HG03064 (cell line): Measurements from ENCODE around the gene SLC9C2.
A peak's percentile ranks its signal among the peaks of the same experiment; 100 is the strongest.
"Not testable (repeated sequence)": the region's sequence is repeated elsewhere in the genome, so short reads cannot be mapped to it uniquely, and the experiment has no call there.

Experiments used
- ATAC-seq: cut with Tn5 transposase; IDR thresholded peaks from one replicate; pipeline ENCODE4 v1.9.1; 2021; ENCODE audit warnings: low read depth; ENCODE audit not compliant: unreplicated experiment

The SLC9C2 gene

DNA sequence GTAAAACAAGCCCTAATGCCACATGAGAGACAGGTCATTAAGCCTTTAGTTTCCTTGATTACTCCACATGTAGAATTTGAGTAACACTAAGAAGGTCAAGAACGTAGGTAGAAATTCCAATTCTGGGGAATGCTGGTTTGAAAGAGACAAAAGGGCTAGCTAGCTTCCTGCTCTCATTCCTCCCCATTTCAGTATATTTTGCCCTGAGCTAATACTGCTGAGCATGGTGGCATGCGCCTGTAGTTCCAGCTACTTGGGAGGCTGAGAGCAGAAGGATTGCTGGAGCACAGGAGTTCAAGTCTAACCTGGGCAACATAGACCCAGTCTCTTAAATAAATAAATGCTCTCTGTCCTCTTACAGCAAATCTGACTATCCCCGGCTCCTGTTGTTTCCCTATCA lies 112.9 kb downstream of the SLC9C2 start:
- ATAC-seq, result no peak

DNA sequence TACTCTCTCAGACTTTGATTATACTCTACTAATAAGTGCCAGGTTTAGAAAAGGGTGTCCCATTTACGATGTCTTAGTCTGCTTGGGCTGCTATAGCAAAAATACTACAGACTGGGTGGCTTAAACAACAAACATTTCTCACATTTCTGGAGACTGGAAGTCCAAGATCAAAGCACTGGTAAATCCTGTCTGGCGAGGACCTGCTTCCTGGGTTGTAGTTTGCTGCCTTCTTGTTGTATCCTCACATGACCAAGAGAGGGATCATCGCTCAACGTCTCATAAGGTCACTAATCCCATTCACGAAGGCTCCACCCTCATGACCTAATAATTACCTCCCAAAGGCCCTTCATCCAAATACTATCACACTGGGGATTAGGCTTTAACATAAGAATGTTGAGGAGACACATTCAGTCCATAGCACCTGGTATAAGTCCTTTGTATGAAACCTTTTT lies 113.7 kb downstream of the SLC9C2 start:
- ATAC-seq, result no peak

DNA sequence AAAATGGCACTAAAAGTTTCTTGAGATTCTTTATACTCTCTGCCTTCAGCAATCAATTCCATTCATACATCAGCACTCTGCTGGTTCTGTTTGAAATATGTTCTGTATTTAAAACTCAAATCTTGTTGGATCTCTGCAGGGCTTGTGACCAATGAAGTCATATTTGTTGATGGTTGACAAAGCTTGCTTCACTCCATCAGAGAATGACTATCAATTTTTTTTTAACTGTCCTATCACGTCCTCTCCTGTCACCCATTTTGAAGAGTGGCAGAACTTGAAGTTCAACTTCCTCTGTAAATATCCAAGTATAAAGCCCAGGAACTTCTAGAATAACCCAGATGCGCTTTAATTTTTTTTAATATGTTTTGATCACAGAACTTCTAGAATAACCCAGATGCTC lies 114.9 kb downstream of the SLC9C2 start:
- ATAC-seq, result no peak

DNA sequence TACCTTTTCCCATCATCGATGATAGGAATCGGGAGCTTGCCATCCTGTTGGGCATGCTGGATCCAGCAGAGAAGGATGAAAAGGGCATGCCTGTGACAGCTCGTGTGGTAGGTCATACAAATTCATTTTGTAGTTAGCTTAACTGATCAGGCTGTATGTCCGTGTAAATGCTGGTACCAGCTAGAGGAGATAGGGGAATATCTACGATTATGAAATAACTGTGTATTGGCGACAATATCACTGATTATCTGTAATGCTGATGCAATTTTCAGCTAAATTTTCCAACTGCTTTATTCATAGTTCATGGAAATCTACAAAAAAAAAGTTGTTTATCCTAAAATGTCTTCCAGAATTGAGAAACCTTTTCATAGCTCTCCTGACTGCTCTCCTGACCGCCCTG lies 117.5 kb downstream of the SLC9C2 start:
- ATAC-seq, result no peak

DNA sequence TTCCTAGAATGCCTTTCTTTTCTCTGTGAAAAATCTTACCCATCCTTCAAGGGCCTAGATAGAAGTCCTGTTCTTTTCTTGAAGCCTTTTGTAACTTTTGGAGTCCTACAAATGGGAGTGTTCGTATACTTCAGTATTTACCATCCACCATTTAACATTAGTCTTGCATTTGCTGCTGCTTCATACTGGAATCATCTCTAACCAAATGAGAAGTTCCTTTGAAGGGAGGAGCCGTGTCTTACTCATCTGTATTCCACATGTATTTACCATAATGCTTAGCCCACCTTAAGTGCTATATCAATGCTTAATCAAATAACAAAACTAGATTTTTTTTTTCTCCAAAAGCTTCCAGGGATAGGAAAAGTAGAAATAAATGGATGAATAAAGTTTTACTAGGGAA lies 118.6 kb downstream of the SLC9C2 start:
- no peak for ATAC-seq

DNA sequence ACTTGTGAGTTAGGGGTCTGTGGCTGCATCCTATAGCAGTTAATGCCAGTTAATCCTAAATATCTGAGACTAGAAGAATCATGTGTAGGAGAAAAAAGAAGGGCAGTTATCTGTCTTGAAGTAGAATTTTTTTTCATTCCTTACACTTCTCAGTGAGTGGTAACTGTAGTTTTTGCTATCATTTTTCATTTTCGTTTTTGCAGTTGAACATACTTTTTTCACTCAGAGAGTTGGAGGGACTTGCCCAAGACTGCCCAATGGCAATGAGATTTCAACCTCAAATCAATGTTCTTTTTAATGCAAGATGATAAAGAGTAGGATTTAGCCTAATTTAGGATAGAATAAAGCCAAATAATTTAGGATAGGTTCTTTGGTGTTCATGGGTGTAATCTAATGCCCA lies 120.2 kb downstream of the SLC9C2 start:
- no peak for ATAC-seq

DNA sequence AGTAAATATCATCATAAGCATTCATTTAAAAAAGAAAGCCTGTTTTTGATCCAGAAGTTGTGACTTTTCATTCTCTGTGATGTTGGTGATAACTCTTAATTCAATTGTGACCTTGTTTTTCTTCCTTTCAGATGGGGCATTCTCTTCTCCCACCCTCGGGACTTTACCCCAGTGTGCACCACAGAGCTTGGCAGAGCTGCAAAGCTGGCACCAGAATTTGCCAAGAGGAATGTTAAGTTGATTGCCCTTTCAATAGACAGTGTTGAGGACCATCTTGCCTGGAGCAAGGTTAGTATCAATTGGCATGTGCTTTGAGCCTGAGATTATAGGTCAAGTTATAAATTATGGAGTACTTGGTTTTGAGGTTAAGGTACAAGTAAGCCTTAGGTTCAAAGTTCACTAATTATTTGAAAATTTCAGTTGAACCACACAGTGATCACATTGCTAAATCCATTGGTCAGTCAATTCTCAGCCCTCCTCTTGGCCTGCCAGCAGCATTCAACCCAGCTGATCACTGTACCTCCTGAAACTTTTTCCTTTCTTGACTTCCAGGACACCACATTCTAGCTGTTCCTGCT lies 121.6 kb downstream of the SLC9C2 start:
- ATAC-seq, result no peak

DNA sequence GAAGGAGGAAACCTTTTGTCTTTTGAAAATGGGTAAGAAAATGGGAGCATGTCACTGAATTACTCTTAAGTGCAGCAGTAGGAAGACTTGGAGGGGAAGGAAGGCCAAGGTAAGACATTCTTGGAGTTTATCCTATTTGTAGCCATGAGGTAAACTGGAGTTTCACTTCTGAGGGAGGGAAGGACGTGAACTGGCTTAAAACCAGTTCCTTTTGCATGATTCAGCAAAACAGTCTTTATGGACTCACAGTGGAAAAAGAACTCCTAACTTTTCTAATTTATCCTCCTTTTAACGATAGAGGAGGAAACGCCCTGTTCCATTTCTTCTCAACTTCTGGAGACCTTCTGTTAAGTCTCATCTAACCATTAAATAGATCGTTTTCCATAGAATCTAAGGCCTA lies 123.2 kb downstream of the SLC9C2 start:
- no peak for ATAC-seq

DNA sequence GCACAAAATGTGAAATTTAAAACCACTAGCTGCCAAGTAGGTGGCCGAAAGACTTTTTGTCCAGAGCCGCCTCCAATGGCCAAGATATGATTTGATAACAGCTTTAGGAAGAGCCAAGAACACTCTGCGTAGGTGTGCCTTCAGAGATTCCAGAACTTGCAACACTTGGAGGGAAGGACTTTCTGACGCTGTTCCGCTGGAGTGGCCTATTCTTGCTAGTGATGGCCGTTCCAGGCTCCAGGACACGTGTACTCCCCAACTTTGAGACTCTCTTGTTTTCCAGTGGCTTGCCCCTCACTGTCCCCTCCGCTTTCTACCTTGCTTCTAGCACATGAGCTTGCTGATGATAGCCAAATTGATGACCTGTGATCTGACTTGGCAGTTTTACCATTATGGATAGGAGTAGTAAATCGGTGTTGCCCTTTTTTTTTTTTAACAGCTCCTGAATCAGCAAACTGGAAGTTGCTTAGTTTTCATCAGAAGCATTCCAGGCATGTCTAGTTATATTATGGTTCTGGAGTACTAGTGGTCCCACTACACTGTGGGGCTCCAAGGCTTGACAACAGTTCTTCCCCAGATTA lies 124.7 kb downstream of the SLC9C2 start:
- no peak for ATAC-seq

DNA sequence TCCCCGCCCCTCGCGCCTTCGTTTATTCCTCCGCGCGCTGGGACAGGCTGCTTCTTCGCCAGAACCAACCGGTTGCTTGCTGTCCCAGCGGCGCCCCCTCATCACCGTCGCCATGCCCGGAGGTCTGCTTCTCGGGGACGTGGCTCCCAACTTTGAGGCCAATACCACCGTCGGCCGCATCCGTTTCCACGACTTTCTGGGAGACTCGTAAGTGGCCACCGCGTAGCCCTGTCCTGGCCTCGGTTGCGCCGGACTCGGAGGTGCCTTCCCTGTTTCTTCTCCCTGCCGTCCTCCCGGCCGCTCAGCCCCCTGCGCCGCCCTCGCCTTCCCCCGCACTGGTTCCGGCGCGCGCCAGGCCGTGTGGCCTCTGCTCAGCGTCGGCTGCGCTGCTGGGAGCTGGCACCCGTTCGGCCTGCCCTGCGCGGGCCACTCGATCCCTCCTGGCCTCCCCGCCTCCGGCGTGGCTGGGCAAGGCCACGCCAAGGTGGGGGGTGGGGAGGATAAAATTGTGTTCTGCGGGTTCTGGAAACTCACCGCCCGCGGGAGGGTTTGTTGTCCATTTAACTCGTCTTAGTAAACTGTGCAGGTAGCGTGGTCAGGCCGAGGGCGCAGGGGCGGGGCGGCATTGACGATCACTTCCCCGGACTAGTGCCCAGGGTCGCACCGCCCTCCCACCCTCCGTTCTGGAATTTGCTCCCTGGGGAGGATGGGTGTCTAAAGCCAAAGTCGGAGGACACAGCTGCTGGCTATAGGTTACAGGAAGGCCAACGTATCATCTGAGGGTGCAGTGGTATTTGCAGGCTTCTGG lies 125.4 kb downstream of the SLC9C2 start, which contains the start of gene PRDX6:
TSS of gene PRDX6 (plus strand) at position 50 of the 808 bp plus-strand sequence. CDS start at position 113, 63 bp downstream.
- peak; percentile 56 for ATAC-seq

DNA sequence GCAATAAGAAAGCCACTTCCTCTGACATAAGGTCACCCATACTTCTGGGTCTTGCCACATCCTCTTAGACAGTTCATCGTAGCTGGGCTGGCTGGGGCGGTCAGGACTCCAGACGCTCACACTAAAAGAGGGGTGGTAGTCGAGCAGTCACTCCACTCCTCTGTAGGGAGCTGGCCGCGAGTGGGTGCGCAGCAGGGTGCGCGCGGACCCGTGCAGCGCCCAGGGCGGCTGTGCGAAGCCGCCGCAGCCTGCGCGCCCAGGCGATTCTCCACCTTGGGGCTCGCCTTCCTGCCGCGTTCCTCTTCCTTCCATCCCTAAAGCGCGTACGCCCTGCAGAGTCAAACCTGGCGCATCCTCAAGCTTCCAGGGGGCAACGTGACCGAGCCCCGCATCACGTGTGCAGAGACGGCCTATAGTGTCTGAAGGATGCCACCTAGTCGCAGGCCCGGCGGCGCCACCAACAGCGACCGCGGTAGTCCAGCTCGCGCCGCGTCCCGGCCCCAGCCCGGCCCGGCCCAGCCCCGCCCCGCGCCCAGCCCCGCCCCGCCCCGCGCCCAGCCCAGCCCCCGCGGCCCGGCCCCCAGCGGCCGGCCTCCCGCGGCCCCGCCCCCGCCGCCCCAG lies 126.1 kb downstream of the SLC9C2 start:
- ATAC-seq, result peak; percentile 96

DNA sequence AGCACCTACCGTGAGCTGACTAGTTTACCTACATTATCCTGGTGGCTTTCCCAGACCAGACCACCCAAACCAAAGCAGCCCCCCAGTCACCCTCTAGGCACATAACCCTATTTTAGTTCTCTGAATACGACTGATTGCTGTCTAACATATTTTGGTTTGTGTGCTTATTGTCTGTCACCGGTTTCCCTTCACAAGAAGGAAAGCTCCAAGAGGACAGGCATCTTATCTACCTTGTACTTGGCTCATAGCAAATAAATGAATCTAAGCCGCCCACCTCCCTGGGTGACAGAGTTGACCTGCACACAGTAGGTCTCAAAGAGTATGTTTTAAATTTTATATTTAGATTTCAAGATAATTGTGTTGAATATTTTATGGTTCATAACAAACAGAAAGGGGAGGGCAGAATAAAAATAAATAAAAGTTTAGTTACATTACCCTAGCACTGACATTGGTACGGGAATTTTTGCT lies 126.6 kb downstream of the SLC9C2 start:
- ATAC-seq, result no peak

DNA sequence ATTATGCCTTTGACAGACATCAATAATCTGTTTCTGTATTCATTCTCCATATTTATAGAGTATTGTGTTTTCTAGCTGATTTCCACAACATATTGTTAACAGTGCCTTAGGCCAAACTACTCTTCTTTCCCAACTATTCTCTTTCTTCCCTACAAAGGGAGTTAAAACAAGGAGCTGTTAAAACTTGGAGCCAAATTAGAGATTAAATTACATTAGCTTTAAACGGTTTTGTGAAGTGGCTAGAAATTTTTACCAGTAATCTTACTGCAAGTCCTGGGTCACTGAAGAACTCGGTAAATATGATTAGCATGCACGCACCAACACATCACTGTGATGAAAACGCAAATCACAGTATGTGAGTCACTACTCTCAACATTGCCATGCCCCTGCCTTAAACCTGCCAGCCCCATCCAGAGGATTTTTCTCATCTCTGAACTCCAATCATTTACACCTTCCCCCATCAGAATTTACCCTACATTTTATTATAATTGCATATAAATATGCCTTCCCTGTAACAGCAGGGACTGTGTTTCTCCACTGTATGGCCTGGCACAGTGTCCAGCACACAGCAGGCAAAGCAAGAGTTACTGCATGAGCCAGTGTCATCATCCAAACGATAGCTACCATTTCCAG lies 127.2 kb downstream of the SLC9C2 start:
- no peak for ATAC-seq

DNA sequence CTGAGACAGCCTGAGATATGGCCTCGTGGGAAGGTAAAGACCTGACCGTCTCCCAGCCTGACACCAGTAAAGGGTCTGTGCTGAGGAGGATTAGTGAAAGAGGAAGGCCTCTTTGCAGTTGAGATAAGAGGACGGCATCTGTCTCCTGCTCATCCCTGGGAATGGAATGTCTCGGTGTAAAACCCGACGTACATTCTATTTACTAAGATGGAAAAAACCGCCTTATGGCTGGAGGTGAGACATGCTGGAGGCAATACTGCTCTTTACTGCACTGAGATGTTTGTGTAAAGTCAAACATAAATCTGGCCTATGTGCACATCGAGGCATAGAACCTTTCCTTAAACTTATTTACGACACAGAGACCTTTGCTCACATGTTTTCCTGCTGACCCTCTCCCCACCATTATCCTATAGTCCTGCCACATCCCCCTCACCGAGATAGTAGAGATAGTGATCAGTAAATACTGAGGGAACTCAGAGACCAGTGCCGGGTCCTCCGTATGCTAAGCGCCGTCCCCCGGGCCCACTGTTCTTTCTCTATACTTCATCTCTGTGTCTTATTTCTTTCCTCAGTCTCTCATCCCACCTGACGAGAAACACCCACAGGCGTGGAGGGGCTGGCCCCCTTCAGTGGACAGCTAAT lies 128.0 kb downstream of the SLC9C2 start:
- not testable (repeated sequence) for ATAC-seq

DNA sequence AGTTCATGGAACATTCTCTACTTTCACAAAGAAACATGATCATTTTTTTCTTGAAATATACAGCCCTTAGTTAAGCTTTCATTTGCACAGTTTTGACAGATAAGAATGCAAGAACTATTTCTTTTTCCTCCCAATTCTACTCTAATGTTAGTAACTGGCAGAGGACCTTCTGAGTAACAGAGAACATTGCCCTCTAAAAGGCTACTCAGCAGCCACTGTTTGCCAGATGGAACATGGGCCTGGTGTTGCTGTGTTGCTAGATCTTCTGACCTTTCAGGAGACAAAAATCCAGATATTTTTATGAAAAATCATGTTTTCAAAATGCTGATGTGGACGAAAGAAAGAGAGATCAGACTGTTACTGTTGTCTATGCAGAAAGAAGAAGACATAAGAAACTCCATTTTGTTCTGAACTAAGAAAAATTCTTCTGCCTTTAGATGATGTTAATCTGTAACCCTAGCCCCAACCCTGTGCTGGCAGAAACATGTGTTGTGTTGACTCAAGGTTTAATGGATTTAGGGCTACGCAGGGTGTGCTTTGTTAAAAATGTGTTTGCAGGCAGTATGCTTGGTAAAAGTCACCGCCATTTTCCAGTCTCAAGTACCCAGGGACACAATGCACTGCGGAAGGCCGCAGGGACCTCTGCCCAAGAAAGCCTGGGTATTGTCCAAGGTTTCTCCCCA lies 128.6 kb downstream of the SLC9C2 start:
- ATAC-seq, result no peak

DNA sequence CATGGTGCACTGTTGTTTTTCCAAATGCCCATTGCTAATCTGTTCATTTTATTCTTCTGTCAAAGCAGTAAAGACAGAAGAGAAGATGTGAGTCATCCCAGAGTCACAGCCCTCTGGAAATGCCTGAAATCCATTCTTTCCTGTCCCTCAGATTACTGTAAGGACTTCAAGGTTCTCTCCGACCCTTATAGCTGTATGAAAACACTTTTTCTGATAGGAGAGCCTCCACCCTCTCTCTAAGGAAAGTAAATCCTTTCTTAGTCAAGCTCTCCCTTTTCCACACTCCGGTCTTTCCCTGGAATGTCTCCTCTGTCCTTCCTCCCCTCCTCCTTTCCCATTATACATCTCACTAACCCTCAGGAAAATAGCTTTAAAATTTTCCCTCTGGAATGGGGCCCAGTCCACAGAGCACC lies 129.3 kb downstream of the SLC9C2 start:
- ATAC-seq, result no peak

DNA sequence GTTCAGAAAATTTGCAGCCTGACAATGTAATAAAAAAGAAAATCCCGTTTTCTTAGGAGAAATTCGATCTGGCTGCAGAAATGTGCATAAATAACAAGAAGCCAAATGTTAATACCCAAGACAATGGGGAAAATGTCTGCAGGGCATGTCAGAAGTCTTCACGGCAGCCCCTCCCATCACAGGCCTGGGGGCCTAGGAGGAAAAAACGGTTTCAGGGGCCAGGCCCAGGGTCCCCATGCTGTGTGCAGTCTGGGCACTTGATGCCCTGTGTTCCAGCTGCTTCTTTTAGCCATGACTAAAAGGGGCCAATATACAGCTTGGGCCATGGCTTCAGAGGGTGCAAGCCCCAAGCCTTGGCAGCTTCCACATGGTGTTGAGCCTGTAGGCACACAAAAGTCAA lies 132.3 kb downstream of the SLC9C2 start:
- ATAC-seq, result no peak

DNA sequence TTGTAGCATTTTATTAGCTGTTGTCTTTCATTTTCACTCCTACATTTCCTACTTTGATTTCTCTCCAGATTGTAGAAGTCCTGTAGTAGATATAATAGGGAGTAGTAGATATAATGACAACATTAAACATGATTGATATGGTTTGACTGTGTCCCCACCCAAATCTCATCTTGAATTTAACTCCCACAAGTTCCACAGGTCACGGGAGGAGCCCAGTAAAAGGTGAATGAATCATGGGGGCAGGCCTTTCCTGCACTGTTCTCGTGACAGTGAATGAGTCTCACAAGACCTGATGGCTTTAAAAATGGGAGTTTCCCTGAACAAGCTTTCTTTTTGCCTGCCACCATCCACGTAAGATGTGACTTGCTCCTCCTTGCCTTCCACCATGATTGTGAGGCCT lies 133.2 kb downstream of the SLC9C2 start:
- ATAC-seq, result no peak

DNA sequence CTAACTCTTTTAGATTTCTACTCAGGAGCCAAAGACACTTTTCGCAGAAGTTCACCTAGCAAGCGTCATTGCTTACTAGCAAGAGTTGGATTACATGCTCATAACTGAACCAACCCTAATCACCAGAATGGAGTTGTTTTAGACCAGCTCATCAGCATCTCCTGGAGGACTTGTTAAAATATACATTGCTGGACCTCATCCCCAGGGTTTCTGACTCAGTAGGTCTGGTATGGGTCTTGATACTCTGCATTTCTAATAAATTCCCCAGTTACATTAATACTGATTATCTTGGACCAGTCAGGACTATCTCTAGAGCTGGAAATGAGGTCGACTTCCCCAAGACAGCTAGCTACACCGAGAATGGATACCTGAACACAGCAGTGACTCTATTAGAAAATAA lies 135.4 kb downstream of the SLC9C2 start:
- ATAC-seq, result no peak

DNA sequence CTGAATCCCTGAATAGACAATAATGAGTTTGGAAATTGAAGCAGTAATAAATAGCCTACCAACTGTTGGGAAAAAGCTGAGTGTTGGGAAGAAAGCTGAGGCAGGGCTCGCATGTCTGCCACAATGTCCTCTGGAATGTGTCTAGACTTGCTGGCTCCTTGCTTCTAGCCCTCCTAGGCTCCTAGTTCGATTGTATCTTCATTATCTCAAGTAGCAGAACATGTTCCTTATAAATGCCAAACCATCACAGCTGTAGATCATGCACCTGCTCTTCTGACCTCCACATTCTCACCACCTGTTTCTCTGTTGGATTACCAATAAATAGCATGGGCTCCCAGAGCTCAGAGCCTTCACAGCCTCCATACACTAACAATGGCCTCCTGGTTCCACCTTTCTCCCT lies 138.7 kb downstream of the SLC9C2 start:
- not testable (repeated sequence) for ATAC-seq
